Fibroblast of peridontal ligament (primary cell): ENCODE results near the gene MORN4.
"Not testable (repeated sequence)": the region's sequence is repeated elsewhere in the genome, so short reads cannot be mapped to it uniquely, and the experiment has no call there.

Source experiments
- DNase-seq: peaks from one replicate; pipeline ENCODE4 v3.0.0-alpha.2; 2010; ENCODE audit errors: extremely low read depth

The MORN4 gene

GRCh38 chr10:97597778-97598177, 35.5 kb downstream of the MORN4 start:
- no peak for DNase-seq

GRCh38 chr10:97596101-97597082, 36.9 kb downstream of the MORN4 start:
- peak; percentile 76 for DNase-seq

GRCh38 chr10:97593421-97593820, 39.9 kb downstream of the MORN4 start:
- DNase-seq: peak; percentile 57

DNA sequence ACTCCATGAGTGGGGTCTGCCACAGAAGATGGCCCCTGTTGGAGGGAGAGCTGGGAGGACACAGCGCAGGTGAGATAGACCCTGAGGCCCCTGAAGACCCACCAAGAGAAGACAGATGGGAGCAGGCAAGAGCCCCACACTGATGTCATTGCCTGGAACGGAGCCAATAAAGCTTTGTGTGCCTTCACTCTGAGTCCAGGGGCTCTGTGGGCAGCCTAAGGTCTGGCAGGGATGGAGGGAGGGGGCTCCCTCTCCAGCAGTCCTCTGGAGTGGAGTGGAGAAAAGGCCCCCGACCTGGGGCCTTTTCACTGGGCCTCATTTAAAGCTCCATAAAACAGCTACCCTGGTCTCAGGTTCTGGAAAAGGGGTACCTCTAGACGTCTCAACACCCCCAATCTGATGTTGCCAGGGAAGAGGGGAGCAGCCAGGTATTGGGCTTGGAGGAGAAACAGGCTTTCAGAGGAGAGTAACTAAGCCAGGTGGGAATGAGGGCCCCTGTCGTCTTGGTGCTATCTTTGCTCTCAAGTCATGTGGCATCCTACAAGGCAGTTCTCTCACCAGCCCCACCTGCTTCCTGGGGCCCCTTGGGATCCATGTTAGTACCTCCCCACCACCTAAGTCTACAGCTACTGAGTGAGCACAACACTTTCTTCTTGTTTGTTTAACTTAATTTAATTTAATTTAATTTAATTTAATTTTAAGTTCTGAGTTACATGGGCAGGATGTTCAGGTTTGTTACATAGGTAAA, 42.4 kb downstream of the MORN4 start:
- no peak for DNase-seq

- DNase-seq: no peak
Observed at GRCh38 chr10:97590082-97590747, 43.1 kb downstream of the MORN4 start.

DNA sequence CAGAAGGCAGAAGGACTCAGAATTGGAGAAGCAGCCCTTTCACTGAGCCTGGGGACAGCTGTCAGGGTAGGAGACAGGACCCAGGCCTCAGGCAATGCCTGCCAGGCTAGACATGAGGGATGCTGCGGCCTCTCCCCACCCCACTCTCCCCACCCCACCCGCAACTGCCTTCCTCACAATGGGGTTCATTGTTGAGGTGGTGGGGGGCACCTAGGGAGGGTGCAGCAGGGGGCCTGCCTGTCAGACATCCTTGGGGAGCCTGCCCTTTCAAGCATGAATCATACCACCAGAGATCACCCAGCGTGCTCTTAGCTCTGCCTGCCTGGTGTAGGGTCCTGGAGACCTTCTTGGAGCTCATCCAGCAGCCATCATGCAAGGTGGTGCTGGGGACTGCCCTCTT, 43.8 kb downstream of the MORN4 start, which contains the start of gene C10orf62:
C10orf62 (plus strand) TSS at position 243 of the 400 bp plus-strand sequence. CDS start 177 bp downstream, outside the sequence.
- DNase-seq: no peak

GRCh38 chr10:97587183-97587582, 46.1 kb downstream of the MORN4 start:
- no peak for DNase-seq

- no peak for DNase-seq
Observed at GRCh38 chr10:97585439-97585811, 47.9 kb downstream of the MORN4 start.

DNA sequence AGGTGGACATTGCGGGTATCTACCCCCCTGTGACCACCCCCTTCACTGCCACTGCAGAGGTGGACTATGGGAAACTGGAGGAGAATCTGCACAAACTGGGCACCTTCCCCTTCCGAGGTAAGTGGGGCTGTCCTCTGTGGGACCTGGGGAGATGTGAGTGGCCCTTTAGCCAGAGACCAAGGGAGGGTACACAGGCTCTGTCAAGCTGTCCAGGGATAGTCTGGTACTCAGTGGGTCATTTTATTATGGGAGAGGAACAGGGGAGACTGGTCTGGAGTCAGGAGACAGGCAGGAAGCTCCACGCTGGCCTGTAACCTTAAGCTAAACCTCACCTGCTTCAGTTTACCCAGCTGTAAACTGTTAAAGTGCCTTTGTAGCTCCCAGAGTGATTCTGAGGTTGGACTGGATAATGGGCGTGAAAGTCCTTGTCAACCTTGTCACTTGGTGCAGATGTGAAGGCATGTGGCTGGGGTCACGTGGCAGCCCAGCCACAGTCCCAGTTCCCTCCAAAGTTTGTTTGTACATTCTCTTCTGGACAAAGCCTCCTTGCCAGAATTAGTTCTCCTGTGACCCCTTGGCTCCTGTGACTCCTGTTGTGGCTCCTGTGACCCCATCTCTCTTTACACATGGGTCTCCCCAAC, 48.4 kb downstream of the MORN4 start:
- DNase-seq: no peak

- peak; percentile 87 for DNase-seq
Observed at GRCh38 chr10:97584060-97584797, 49.1 kb downstream of the MORN4 start, which contains the start of gene HOGA1. TSS of gene HOGA1 (plus strand) at chr10:97584389. CDS start at chr10:97584704, 315 bp downstream.

DNA sequence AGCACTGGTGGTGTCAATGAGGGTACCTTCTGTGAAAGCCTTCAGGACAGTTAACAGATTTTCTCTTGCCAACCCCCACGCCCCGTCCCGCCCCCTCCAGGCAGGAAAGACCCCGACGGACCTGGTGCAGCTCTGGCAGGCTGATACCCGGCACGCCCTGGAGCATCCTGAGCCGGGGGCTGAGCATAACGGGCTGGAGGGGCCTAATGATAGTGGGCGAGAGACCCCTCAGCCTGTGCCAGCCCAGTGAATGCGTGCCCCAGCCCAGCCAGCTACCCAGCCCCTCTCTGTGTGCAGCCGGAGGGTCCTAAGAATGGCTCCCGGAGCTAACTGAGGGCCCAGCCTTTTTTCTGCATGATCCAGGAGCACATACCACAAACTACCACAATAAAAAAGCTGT, 49.8 kb downstream of the MORN4 start:
- DNase-seq: no peak

DNA sequence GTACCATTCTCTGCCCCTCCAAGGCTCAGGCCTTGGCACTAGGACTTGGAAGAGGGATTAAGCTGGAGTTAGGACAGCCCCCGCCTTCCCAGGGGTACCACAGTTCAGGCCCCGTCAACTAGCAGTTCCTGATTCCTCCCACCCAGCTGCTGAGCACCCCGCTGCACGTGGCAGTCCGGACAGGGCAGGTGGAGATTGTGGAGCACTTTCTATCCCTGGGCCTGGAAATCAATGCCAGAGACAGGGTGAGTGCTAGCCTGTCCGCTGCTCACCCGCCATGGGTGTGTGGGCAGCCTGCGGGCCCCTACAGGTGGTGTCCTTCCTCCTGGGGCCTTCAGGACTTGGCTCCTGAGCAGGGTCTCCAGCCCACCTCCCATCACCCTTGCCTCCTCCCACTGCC, 51.1 kb downstream of the MORN4 start:
- DNase-seq: no peak

DNA sequence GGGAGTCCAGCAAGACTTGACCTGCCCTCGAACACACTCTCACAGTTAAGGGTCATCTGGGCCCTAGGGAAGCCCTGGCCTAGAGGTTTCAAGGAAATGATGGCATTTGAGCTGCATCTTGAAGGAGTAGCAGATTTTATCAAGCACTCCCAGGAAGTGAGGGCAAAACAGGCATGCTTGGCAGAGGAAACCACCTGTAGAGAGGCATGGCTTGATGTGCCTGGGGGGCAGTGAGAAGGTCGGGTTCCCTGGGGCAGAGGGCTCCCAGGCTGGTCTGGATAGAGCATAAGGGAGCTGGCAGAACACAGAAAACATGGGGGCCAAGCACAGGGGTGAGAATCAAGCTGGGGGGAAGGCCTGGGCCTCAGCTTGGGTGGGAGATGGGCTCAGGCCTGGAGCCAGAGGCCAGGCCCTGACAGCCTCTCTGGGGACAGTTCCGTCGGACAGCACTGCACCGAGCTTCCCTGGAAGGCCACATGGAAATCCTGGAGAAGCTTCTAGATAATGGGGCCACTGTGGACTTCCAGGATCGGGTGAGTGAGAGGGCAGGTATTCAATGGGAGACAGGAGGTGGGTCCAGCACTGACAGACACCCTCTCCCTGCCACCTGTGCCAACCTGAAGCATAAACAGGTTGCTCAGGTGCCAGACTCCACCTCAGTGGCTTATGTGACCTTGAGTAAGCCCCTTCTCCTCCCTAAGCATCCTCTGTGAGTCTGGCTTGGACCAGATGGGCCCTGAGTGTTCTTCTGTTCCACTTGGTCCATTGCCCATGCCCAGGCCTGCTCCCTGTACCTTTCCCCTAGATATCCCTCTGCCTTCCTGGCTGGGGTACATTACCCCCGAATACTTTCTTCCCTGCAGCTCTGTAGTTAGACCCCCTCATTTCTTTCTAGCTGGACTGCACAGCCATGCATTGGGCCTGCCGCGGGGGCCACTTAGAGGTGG, 52.6 kb downstream of the MORN4 start:
- no peak for DNase-seq

DNA sequence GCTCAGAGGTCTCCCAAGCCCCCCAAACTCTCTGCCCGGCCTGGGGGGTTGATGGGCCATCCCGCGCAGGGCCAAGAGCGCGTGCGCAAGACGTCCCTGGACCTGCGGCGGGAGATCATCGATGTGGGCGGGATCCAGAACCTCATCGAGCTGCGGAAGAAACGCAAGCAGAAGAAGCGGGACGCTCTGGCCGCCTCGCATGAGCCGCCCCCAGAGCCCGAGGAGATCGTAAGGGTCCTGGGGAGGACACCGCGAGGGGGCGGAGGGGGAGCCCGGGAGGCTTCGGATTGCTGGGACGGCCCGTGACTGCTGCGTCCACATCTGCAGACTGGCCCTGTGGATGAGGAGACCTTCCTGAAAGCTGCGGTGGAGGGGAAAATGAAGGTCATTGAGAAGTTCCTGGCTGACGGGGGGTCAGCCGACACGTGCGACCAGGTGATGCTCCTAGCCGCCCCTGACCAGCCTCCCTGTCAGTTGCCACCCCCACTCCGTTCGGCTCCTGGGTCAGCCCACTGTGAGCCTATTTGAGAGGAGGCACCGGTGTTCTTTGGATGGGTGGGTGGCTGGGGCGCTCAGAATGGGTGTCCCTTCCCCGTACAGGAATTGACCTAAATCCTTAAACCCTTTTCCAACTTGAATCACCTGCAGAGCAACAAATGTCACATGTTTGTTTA, 55.0 kb downstream of the MORN4 start:
- DNase-seq: no peak

GRCh38 chr10:97577701-97578100, 55.6 kb downstream of the MORN4 start:
- no peak for DNase-seq

DNA sequence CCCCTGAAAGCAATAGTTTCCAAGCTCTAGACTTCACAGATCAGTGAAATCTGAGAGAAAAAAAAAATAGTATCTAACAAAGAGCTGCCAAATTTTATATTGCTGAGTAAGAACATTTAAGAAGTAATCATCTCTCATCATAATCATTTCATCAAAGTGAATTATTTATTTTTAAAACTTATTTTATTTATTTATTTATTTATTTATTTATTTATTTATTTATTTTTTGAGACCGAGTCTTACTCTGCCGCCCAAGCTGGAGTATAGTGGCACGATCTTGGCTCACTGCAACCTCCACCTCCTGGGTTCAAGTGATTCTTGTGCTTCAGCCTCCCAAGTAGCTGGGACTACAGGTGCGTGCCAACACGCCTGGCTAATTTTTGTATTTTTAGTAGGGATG, 56.8 kb downstream of the MORN4 start:
- not testable (repeated sequence) for DNase-seq

DNA sequence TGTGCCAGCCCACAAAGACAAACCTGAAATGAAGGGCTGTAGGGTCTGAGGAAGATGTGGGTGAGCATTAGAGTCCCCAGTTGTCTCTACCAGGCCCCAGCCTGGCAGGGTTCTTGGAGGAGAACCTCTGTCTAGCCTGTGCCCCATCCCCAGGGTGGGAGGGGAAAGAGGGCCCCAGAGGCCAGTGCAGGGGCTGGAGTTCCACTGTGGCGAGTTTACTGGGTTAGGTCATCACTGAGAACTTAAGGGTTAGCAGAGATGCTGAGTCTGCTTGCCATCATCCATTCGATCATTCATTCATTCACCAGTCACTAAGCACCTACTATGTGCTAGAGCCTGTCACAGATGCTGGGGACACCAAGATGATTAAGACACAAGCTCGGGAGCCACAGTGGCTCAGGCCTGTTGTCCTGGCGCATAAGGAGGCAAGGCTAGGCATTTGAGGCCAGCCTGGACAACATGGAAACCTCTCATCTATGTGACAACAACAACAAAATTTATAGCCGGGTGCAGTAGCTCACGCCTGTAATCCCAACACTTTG, 58.1 kb downstream of the MORN4 start:
- no peak for DNase-seq

DNA sequence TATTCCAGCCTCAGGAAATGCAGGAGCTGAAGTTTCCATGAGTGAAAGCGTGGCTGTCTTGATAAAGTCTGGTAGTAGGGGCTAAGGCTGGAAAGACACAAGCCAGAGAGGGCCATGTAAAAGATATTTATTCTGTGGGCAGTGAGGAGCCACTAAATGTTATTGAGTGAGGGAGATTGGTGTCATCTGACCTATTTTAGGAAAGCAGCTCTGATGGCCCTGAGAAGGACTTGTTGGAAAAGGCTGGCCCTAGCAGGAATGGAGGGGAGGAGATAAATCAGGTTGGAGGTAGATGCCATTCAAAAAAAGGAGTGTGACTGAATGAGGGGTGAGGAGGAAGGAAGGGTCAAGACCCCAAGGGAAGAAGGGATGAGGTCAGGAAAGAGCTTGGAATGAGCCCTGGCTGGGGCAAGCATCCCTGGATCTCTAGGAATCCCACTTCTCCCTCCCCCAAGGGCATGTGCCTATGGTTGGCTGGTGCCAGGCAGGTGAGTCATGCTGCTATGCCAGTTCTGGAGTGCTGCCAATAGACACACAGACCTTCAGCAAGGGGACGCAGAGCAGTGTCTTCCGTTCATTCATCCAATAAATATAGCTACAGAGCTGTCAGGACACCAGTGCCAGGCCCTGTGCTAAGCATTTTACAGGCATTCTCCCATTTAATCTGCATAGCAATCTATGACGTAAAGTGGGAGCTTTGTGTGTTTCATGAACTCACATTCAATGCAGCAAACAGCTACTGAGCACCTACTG, 58.8 kb downstream of the MORN4 start:
- DNase-seq: peak; percentile 60
